SK-N-SH (cell line): Measurements from ENCODE around the gene SMIM24.

ENCODE experiments used
- EP300 ChIP-seq, 2 experiments: IDR thresholded peaks; 2 replicates each; pipeline versions ENCODE4 v1.4.0 to v1.6.1; 2012; ENCODE audit warnings: borderline replicate concordance in 1 of 2, low read depth in 1 of 2, low read length in 1 of 2
- EZH2phosphoT487 ChIP-seq: fragments of 200-600 bp; sonication (generic); IDR thresholded peaks from 2 replicates; pipeline ENCODE4 v1.6.1; 2017; ENCODE audit warnings: low read depth, mixed run types, mild to moderate bottlenecking, antibody characterized with exemption, moderate library complexity, borderline replicate concordance
- FOXJ3 ChIP-seq: sonication (generic); formaldehyde crosslinking; IDR thresholded peaks from 2 replicates; pipeline ENCODE4 v1.5.1; 2020; ENCODE audit warnings: mild to moderate bottlenecking, missing genetic modification reagents
- GABPA ChIP-seq: IDR thresholded peaks from 2 replicates; pipeline ENCODE4 v1.4.0; 2012; ENCODE audit warnings: low read depth, mild to moderate bottlenecking
- MAX ChIP-seq: IDR thresholded peaks from 2 replicates; pipeline ENCODE4 v1.4.0; 2012; ENCODE audit warnings: low read depth
- NFIC ChIP-seq: IDR thresholded peaks from 2 replicates; pipeline ENCODE4 v1.4.0; 2012; ENCODE audit warnings: borderline replicate concordance
- RAD21 ChIP-seq: IDR thresholded peaks from 2 replicates; pipeline ENCODE4 v1.6.1; 2012; ENCODE audit warnings: mild to moderate bottlenecking, low read length
- RCOR1 ChIP-seq: fragments of 150-350 bp; IDR thresholded peaks from 2 replicates; pipeline ENCODE4 v1.6.1; 2017; ENCODE audit warnings: antibody characterized with exemption, low read length
- TF ChIP-seq, protein P1 (sequence below): IDR thresholded peaks from 2 replicates; pipeline ENCODE4; 2012
- TF ChIP-seq, protein P2 (sequence below): fragments of 200-600 bp; sonication (generic); IDR thresholded peaks from 2 replicates; pipeline ENCODE4 v1.6.1; 2017; ENCODE audit warnings: antibody characterized with exemption, mild to moderate bottlenecking, moderate library complexity
- TF ChIP-seq, protein P3 (sequence below): fragments of 150-350 bp; IDR thresholded peaks from 2 replicates; pipeline ENCODE4 v1.6.1; 2017; ENCODE audit warnings: antibody characterized with exemption, low read length, low read depth, borderline replicate concordance

GRCh38 chr19:3469638-3470499 is 10.5 kb downstream of the SMIM24 start:
- TF ChIP-seq, protein P1, sequence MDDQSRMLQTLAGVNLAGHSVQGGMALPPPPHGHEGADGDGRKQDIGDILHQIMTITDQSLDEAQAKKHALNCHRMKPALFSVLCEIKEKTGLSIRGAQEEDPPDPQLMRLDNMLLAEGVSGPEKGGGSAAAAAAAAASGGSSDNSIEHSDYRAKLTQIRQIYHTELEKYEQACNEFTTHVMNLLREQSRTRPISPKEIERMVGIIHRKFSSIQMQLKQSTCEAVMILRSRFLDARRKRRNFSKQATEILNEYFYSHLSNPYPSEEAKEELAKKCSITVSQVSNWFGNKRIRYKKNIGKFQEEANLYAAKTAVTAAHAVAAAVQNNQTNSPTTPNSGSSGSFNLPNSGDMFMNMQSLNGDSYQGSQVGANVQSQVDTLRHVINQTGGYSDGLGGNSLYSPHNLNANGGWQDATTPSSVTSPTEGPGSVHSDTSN, result no peak
- TF ChIP-seq, protein P2, sequence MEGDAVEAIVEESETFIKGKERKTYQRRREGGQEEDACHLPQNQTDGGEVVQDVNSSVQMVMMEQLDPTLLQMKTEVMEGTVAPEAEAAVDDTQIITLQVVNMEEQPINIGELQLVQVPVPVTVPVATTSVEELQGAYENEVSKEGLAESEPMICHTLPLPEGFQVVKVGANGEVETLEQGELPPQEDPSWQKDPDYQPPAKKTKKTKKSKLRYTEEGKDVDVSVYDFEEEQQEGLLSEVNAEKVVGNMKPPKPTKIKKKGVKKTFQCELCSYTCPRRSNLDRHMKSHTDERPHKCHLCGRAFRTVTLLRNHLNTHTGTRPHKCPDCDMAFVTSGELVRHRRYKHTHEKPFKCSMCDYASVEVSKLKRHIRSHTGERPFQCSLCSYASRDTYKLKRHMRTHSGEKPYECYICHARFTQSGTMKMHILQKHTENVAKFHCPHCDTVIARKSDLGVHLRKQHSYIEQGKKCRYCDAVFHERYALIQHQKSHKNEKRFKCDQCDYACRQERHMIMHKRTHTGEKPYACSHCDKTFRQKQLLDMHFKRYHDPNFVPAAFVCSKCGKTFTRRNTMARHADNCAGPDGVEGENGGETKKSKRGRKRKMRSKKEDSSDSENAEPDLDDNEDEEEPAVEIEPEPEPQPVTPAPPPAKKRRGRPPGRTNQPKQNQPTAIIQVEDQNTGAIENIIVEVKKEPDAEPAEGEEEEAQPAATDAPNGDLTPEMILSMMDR, result no peak
- TF ChIP-seq EZH2phosphoT487 (no peak), GABPA (no peak), FOXJ3 (no peak), RCOR1 (no peak), MAX (no peak), RAD21 (peak; percentile 27; the same call in 1 of the 2 replicates), EP300 (IDR thresholded peaks at IDR 0.05; ENCODE audit: borderline replicate concordance in 1 of 2, low read depth in 1 of 2, low read length in 1 of 2) (no peak), NFIC (no peak)
- TF ChIP-seq, protein P3, sequence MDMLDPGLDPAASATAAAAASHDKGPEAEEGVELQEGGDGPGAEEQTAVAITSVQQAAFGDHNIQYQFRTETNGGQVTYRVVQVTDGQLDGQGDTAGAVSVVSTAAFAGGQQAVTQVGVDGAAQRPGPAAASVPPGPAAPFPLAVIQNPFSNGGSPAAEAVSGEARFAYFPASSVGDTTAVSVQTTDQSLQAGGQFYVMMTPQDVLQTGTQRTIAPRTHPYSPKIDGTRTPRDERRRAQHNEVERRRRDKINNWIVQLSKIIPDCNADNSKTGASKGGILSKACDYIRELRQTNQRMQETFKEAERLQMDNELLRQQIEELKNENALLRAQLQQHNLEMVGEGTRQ, result no peak
